Aorta (tissue), 5 donors: ENCODE data around the gene NUP42. TPM values are rescaled to one million over a fixed set of nuclear protein-coding genes. Genes with fewer than 3 reads are reported as not detected.

ENCODE experiments used
- ATAC-seq: fragments of 200-7000 bp; cut with Tn5 transposase; one replicate; pipeline ENCODE4 v1.9.1; 2022; ENCODE audit warnings: moderate library complexity; ENCODE audit not compliant: low FRiP score
- DNase-seq, 2 donors: peaks; one replicate each; pipeline ENCODE4 v3.0.0-alpha.2; 2020
- H3K27ac ChIP-seq, 2 donors: one replicate each; pipeline ENCODE4 v1.5.1; 2013; ENCODE audit warnings: low read length in 2 of 2, mild to moderate bottlenecking in 2 of 2, moderate library complexity in 2 of 2, control low read depth in 1 of 2, inconsistent platforms in 1 of 2, low read depth in 1 of 2
- H3K27me3 ChIP-seq, 2 donors: one replicate each; pipeline ENCODE4 v1.6.1; 2013; ENCODE audit warnings: control low read depth in 1 of 2, low read length in 1 of 2, mild to moderate bottlenecking in 1 of 2, moderate library complexity in 1 of 2; ENCODE audit not compliant: insufficient read depth in 2 of 2, control insufficient read depth in 1 of 2
- H3K36me3 ChIP-seq, 2 donors: one replicate each; pipeline ENCODE4 v1.6.1; 2013; ENCODE audit warnings: control low read depth in 1 of 2, low read length in 1 of 2, mild to moderate bottlenecking in 1 of 2; ENCODE audit not compliant: insufficient read depth in 2 of 2, control insufficient read depth in 1 of 2
- H3K4me1 ChIP-seq, 2 donors: one replicate each; pipeline ENCODE4 v1.6.1; 2013; ENCODE audit warnings: low read length in 2 of 2, control low read depth in 1 of 2, mild to moderate bottlenecking in 1 of 2, moderate library complexity in 1 of 2; ENCODE audit not compliant: insufficient read depth in 2 of 2, control insufficient read depth in 1 of 2
- H3K4me3 ChIP-seq, 2 donors: one replicate each; pipeline ENCODE4 v1.5.1; 2013; ENCODE audit warnings: low read length in 2 of 2, control low read depth in 1 of 2, mild to moderate bottlenecking in 1 of 2
- H3K9me3 ChIP-seq: one replicate; pipeline ENCODE4 v1.6.1; 2013; ENCODE audit warnings: mild to moderate bottlenecking, low read length; ENCODE audit not compliant: control insufficient read depth
- WGBS, 2 donors: extraction: QIAGEN DNeasy Blood & Tissue Kit; methylation state at CpG; one replicate each; pipeline ENCODE4 v1.1.7; 2013; 5-methylcytosine and 5-hydroxymethylcytosine counted together
- intact Hi-C, 2 donors: fragments of 100-400 bp; cut with DNase I; formaldehyde crosslinking; loops; one replicate each; pipeline versions ENCODE4 v1.14.2 to v1.15.0; 2022
- polyA plus RNA-seq, 2 donors: library from polyadenylated mRNA; stranded (reverse); fragments of 200-250 nt; gene quantifications; one replicate each; pipeline ENCODE4 v1.2.3, GENCODE V29; 2013
- total RNA-seq, 2 donors: library from RNA; stranded (reverse); fragmentation: NEBNext Ultra II Directional; extraction: Animal tissue kit (Norgen Biotek cat#: 25700); gene quantifications; one replicate each; pipeline ENCODE4 v1.2.1, GENCODE V29; 2021
- donor health status: healthy with polysubstance abuse.
- donor health status: Bipolar disorder and iron deficiency.
- donor health status: DM: no; HTN: no; CAD: no.
- donor health status: DM: no; HTN: no; CAD: no.
- donor health status: DM: yes; HTN: yes; CAD: no.

Gene NUP42
- total and polyA plus RNA-seq, 4 donors = 21.2 to 34.9 (median 29.2) TPM

DNA sequence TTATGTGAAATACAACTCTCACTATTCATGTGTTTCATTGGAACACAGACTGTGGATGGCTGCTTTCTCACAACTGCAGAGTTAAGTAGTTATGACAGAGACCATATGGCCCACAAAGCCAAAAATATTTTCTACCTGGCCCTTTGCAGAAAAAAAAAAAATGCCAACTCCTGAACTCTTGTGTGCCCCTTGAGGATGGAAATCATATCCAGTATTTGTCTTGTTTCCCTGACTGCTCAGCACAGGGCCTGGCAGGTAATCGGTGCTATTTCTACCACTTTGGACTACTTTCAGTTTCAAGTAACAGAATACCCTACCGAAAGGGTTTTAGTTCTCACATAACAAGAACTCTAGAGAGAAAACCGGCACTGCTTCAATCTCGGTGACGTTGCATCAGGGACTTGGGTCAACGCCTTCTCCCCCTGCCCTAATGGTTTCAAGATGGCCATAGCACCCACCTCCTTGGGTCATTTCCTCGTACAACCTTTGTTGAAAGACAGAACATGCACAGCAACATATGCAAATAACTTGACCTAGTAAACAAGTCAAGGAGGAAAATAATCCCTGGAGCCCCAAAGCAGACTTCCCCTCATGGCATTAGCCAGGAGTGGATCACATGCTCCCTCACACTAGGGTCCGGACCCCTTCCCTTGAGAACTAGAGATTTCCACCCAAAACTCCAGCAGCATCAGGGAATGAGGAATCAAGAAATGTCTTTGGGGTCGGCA, 52.9 kb downstream of the NUP42 start:
- no peaks in the 10 kb centered on the region for H3K9me3 ChIP-seq

GRCh38 chr7:23235813-23236221, 54.0 kb downstream of the NUP42 start:
- 82 to 86% methylated on average over 6 of the region's 6 CpGs for WGBS, 2 donors
- H3K36me3 ChIP-seq = no peaks in the 10 kb centered on the region
- intact Hi-C loops = no loop called here
- no peaks in the 10 kb centered on the region for H3K27me3 ChIP-seq
- H3K4me1 ChIP-seq = no peaks in the 10 kb centered on the region
- no peak overlapping the region for H3K4me3 ChIP-seq
- DNase-seq = no peak
- no peaks in the 10 kb centered on the region for H3K9me3 ChIP-seq
- H3K27ac ChIP-seq = no peak overlapping the region
- ATAC-seq = no peak

More for the DNA sequence above, 52.9 kb downstream of the NUP42 start:
- DNase-seq (no peak), ATAC-seq (no peak)
- intact Hi-C loops = no loop called here
- H3K27ac ChIP-seq = no peak overlapping the region
- no peaks in the 10 kb centered on the region for H3K4me1 ChIP-seq
- no peaks in the 10 kb centered on the region for H3K36me3 ChIP-seq
- H3K4me3 ChIP-seq = no peak overlapping the region
- 55% methylated on average over 9 of the region's 9 CpGs for WGBS, 2 donors
- no peaks in the 10 kb centered on the region for H3K27me3 ChIP-seq

DNA sequence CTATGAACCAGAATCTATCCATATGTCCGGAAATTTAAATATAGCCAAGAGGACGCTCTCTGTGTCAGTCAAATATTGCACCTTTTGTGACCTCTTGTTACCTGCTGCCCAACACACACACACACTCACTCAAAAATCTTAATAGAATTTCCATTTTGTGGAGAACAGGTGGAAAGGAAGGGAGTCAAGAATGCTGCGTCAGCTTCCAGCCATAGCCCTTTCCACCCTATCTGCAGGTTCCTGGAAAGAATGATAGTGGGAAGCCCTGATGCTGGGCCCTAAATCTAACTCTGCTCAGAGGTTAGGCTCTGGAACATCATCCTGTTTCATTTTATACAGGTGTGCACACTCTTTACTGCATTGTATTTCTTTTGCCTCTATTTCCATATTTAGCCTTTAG, 55.2 kb downstream of the NUP42 start:
- H3K27me3 ChIP-seq = no peaks in the 10 kb centered on the region
- no peaks in the 10 kb centered on the region for H3K9me3 ChIP-seq
- DNase-seq (no peak), ATAC-seq (no peak)
- H3K36me3 ChIP-seq = no peaks in the 10 kb centered on the region
- H3K4me3 ChIP-seq = no peak overlapping the region
- WGBS, 2 donors = 95% methylated on average over 3 of the region's 3 CpGs
- no peak overlapping the region for H3K27ac ChIP-seq
- H3K4me1 ChIP-seq = no peaks in the 10 kb centered on the region
- intact Hi-C loops = no loop called here

GRCh38 chr7:23238983-23239652, 57.3 kb downstream of the NUP42 start:
- Histone ChIP-seq H3K27ac (no peak overlapping the region), H3K27me3 (no peaks in the 10 kb centered on the region), H3K9me3 (no peaks in the 10 kb centered on the region), H3K36me3 (no peaks in the 10 kb centered on the region), H3K4me1 (peaks cover 0 to 6% of the 10 kb centered on the region in 2 donors), H3K4me3 (no peak overlapping the region)
- ATAC-seq (no peak), DNase-seq (no peak)
- WGBS, 2 donors = 85% methylated on average over 11 of the region's 11 CpGs
- intact Hi-C loops = no loop called here

GRCh38 chr7:23239698-23240097, 57.9 kb downstream of the NUP42 start:
- DNase-seq (no peak), ATAC-seq (no peak)
- H3K27me3 ChIP-seq = no peaks in the 10 kb centered on the region
- peaks cover 0 to 6% of the 10 kb centered on the region in 2 donors for H3K4me1 ChIP-seq
- H3K36me3 ChIP-seq = no peaks in the 10 kb centered on the region
- H3K9me3 ChIP-seq = no peaks in the 10 kb centered on the region
- intact Hi-C loops = loop anchor here in 1 of 2 donors (10.0 kb wide), 1 partner anchor 135 kb away; the partner anchor contains the start of gene KLHL7
- WGBS, 2 donors = 83 to 85% methylated on average over 5 of the region's 5 CpGs
- no peak overlapping the region for H3K27ac ChIP-seq
- no peak overlapping the region for H3K4me3 ChIP-seq

DNA sequence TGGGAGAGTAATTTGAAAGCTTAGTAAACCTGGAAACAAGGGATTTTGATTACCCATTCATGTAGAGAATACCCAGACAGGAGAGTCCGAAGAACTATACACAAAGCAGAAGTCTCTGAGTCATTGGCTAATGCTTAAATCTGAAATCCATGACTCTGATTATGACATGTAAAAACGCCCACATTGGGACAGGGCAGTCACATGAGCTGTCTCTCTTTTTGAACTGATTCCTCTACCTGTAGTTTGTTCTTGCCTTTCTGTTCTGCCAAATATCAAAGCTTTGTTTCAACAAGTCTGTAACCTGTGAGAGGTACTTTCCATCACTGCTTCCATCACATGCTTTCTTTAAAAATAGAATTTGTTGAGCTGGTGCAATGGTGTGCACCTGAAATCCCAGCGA, 60.5 kb downstream of the NUP42 start:
- Histone ChIP-seq H3K9me3 (no peaks in the 10 kb centered on the region), H3K27ac (no peak overlapping the region), H3K27me3 (no peaks in the 10 kb centered on the region), H3K36me3 (no peaks in the 10 kb centered on the region), H3K4me1 (peaks cover 0 to 6% of the 10 kb centered on the region in 2 donors), H3K4me3 (no peak overlapping the region)
- 75 to 79% methylated on average over 3 of the region's 3 CpGs for WGBS, 2 donors
- DNase-seq = no peak
- no peak for ATAC-seq
- intact Hi-C loops = loop anchor here in 1 of 2 donors (10.0 kb wide), 1 partner anchor 138 kb away; the partner anchor contains the start of gene KLHL7

- Histone ChIP-seq H3K27me3 (no peaks in the 10 kb centered on the region), H3K9me3 (no peaks in the 10 kb centered on the region), H3K27ac (peak overlapping the region; percentile 6 to 89), H3K36me3 (no peaks in the 10 kb centered on the region), H3K4me3 (no peak overlapping the region), H3K4me1 (peaks cover 0 to 6% of the 10 kb centered on the region in 2 donors)
- intact Hi-C loops = loop anchor here in 1 of 2 donors (10.0 kb wide), 1 partner anchor 138 kb away; the partner anchor contains the start of gene KLHL7
- DNase-seq = no peak
- WGBS, 2 donors = 30 to 35% methylated on average over 4 of the region's 4 CpGs
- ATAC-seq = peak; percentile 15
These were observed 61.1 kb downstream of the NUP42 start for GRCh38 chr7:23242935-23243334.

GRCh38 chr7:23246555-23246954, 64.7 kb downstream of the NUP42 start, which contains the start of gene GPNMB:
TSS of gene GPNMB (plus strand) at chr7:23246775. CDS start at chr7:23246858, 83 bp downstream.
- Histone ChIP-seq H3K27ac (peak within 1 kb of the TSS; percentile 61 to 68), H3K9me3 (no peaks in the 10 kb centered on the region), H3K4me3 (peak within 1 kb of the TSS; percentile 15 to 48), H3K36me3 (no peaks in the 10 kb centered on the region), H3K27me3 (no peaks in the 10 kb centered on the region), H3K4me1 (peaks cover 0 to 6% of the 10 kb centered on the region in 2 donors)
- WGBS, 2 donors = 1 to 4% methylated on average over 7 of the region's 7 CpGs
- DNase-seq (peak in 1 of 2 donors; percentile 70), ATAC-seq (peak; percentile 85)
- intact Hi-C loops = loop anchor here (5.0 to 10.0 kb wide), 2 partner anchors 64 to 142 kb away; partner anchors contain the start of genes NUP42 (in 2 of the 2) and KLHL7 (in 1 of the 2)
